Raji (cell line): ENCODE measurements around the gene EVI5L.

Source experiments
- POLR2A ChIP-seq: IDR thresholded peaks from 2 replicates; pipeline ENCODE4 v1.6.1; 2011; ENCODE audit warnings: low read depth, low read length, control low read depth; ENCODE audit not compliant: insufficient read depth

Gene EVI5L

DNA sequence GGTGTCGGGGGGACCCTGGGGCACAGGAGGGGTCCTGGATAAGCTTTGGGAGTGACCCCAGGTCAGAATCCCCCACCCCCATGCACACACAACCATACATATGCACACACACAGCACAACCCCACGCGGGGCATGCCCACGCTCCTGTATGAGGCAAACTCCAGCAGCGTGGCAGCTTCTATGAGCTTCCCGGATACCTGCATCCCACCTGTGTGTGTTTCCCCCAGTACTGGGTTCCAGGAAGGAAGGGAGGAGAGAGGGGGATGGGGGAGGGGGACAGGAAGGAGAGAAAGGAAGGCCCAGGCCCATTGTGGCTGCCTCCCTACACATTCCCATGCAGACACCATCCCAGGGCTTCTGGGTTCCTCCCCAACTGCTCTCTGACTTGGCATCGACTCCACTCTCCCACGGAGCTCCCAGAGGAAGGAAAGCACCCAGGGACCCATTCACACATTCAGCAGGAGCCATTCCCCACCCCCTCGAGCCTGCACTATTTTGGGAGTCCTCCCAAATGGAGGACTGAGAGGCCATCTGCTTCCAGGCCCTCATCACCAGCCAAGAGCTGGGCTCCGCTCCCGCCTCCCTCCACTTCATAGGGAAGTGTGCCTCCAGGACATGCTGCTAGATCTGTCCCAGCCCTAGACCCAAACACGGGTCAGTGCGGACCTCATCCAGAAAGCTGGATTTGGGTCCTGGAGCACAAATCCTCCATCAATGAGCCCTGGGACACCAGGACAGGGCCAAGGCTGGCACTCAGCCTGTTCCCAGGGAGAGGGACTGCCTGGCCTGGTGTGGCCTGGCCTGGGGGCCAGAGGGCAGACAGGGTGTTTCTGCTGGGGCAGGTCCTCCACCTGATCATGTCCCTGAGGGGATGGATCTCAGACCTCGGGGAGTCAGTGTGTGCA, 30.9 kb downstream of the EVI5L start:
- TF ChIP-seq POLR2A, result no peak

DNA sequence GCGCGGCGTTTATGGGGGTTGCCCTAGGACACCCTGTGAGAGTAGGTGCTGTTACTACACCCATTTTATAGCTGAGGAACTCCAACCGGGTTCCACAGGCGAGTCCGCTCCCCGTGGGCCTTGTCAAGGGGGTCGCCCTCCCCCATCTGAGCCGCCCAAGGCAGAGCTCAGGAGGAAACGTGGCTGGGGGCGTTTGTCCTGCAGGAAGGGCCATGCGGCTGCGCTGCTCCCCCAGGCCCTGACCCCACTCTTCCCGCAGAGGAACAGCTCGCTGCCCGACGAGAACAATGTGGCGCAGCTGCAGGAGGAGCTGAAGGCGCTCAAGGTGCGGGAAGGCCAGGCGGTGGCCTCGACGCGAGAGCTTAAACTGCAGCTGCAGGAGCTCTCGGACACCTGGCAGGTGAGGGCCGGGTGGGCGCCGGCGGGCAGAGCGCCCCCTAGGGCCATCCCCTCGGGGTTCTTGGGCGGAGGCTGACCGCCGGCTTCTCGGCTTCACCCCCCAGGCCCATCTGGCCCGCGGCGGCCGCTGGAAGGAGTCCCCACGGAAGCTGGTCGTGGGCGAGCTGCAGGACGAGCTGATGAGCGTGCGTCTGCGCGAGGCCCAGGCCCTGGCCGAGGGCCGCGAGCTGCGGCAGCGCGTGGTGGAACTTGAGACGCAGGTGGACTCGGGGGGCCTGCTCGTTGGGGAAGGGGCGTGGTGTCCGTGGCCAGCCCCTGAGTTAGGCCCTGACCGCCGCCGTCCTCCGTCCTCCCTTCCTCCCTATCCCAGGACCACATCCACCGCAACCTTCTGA, 31.8 kb downstream of the EVI5L start:
- no peak for TF ChIP-seq POLR2A

DNA sequence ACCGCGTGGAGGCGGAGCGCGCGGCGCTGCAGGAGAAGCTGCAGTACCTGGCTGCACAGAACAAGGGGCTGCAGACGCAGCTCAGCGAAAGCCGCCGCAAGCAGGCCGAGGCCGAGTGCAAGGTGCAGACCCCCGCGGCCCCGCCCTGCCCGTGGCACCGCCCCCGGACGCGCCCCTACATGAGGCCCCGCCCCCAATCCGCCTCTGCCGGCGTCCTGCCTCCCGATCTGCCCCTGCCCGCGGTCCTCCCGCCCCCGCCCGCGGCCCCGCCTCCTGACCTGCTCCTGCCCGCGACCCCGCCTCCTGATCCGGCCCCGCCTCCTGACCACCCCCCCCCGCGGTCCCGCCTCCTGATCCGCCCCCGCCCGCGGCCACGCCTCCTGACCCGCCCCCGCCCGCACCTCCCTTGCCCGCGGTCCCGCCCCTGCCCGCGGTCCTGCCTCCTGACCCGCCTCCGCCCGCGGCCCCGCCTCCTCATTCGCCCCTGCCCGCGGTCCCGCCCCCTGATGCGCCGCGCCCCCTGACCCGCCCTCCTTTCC, 32.5 kb downstream of the EVI5L start:
- TF ChIP-seq POLR2A, result no peak

DNA sequence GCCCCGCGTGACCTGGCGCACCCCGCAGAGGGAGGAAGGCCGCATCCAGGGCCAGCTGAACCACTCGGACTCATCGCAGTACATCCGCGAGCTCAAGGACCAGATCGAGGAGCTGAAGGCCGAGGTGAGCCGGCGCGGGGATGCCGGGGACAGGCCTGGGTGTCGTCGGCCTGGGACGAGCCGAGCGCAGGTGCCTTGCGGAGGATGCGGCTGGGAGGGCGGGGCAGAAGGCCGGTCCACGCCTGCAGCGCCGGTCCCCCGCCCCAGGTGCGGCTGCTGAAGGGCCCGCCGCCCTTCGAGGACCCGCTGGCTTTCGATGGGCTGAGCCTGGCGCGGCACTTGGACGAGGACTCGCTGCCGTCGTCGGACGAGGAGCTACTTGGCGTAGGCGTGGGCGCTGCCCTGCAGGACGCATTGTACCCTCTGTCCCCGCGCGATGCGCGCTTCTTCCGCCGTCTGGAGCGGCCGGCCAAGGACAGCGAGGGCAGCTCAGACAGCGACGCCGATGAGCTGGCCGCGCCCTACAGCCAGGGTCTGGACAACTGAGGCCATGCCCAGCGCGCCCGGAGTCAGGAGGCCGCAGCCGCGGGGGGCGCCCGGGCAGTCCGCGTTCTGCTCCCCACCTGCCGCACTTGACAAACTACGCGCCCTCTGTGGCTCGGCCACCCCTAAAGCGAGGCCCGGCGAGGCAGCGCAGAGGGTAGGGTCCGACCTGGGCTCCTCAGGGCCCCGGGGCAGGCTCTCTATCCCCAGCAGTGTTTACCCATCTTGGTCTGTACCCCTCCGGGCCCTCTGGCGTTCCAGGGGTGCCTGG, 33.3 kb downstream of the EVI5L start:
- no peak for TF ChIP-seq POLR2A

DNA sequence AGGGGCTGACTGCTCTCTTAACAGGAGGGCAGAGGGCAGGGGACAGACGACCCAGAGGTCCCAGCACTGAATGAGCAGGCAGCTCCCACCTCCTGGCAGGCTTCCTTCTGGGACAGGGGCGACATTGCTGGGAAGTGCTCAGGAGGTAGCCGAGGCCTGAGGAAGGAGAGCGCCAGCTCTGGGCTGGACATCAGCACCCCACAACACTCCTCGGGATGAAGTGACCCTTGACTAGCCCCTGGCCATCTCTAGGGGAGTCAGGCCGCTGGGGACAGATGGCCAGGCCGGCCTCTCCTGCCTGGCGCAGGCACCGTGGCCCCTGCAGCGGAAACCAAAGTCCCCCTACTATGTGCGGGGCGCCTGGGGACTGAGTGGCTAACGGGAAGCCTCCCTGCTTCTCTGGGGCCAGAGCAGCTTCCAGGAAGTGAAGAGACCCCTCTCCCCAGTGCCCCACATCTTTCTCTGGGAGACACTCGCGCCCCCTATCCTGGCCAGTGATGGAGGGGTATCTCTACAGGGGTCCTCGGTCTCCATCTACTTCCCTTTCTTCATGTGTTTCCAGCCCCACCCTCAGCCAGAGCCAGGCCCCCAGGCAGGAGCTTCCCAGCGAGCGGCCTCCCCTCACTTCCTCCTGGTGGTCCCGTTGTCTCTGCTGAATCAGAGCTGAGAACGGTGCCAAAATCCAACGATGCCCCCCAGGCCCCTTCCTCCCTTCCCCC, 34.1 kb downstream of the EVI5L start:
- no peak for TF ChIP-seq POLR2A

DNA sequence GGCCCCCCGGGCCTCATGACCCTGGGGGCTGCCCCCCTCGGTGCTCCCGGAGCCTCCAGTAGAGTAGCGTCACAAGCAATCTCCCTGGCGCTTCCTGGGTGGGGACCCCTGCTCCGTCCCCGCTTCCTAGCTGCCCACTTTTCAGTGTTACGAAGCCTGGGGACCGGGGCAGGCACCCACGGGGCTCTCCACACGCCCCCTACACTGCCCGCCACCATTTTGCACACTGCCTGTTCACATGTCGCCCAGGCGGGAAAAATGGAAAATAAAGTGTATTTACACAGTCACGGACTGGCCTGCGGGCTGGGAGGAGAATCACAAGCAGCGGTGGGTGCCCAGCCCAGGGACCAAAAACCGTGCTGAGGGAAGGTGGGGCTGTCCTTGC, 34.7 kb downstream of the EVI5L start:
- no peak for TF ChIP-seq POLR2A

DNA sequence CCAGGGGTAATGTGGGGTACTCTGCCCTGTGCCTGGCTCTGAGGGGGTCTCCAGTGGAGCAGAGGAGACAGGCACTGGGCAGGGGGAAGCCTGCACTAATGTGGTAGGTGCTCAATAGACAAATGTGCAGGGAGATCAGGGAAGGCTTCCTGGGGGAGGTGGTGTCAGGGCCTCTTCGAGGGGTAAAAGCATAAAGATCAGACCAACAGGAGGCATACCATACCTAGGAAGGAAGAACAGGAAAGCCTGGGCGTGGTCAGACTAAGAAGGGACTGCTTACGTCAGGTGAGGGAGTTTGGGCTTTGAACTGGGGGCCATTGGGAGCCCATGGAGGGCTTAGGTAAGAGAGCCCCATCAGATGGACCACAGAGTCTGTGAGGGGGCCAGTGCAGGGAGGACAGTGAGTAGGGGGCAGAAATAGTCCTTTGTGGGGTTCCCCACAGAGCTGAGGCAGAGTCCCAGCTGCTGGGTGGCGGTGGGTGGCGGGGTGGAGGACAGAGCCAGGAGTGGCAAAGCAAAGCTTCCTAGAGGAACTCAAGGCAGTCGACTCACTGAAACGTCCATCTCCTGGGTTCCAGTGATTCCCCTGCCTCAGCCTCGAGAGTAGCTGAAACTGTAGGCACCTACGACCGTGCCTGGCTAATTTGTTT, 35.4 kb downstream of the EVI5L start:
- TF ChIP-seq POLR2A, result no peak

DNA sequence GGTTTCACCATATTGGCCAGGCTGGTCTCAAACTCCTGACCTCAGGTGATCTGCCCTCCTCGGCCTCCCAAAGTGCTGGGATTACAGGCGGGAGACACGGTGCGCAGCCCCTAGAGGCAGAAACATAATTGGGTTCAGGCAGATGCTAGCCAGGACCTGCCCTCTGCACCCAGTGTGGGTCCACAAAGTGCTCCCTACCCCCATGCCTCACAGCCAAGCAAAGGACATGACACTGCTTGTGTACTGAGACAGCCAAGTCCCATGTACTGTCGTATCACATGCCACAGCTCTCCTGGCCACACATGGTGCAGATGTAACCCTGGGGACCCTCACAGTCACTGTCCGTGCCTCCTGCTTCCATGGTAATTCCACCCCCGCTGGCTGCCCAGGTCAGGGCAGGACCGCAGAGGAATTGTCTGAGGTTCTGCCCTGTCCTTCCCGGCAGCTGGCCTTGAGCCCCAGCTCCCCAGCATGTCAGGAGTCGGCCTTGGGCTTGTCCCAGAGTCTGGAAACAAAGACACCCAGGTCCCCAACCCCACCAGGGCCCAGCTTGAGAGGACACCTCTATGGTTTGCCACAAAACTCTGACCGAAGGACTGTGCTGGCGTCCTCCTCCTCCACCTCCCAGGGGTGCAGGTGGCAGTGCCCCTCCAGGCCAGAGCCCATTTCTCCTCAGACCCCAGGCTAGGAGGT, 36.5 kb downstream of the EVI5L start:
- no peak for TF ChIP-seq POLR2A

DNA sequence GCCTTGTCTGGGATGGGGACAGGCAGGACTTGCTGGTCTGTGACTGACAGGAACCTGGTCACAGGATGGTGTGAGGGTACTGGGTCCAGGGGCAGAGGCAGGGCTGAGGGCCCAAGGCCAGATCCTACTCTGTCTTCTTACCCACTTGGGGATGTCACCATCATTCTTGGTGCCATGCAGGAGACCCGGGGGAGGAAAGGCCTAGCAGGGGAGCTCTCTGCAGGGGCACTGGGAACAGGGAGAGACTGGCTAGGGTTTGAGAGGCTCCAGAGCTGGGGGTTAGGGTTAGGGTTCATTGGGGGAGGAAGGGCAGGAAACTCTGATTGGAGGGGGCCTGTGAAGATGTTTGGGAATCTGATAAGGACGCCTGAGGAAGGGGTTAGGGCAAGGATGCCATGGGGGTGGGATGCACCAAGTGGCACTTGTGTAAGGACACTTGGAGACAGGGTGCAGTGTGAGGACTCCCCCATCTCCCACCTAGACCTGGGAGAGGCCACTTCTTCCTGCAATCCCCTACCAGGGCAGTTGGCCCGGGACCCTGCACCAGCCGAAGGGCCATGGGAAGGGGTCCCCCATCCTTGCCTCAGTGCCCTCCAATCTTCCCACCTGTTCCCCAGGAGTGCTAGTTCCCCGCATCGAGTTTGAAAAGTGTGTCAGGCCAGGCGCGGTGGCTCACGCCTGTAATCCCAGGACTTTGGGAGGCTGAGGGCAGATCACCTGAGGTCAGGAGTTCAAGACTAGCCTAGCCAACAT, 37.2 kb downstream of the EVI5L start:
- TF ChIP-seq POLR2A, result no peak

DNA sequence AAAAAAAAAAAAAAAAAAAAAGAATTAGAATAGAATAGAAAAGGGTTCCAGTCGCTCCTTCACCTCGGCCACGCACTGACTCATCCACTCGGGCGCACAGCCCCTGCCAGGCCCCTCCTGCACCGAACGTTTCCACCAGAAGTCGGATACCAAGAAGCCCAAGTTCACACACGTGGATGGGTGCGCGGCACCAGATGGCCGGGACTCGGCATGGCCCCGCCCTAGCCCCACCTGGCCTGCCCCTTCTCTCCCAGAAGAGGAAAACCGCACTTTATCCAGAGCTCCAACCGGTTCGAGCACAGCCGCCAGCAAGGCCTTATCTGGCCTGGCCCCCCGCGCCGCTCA, 38.3 kb downstream of the EVI5L start:
- no peak for TF ChIP-seq POLR2A

DNA sequence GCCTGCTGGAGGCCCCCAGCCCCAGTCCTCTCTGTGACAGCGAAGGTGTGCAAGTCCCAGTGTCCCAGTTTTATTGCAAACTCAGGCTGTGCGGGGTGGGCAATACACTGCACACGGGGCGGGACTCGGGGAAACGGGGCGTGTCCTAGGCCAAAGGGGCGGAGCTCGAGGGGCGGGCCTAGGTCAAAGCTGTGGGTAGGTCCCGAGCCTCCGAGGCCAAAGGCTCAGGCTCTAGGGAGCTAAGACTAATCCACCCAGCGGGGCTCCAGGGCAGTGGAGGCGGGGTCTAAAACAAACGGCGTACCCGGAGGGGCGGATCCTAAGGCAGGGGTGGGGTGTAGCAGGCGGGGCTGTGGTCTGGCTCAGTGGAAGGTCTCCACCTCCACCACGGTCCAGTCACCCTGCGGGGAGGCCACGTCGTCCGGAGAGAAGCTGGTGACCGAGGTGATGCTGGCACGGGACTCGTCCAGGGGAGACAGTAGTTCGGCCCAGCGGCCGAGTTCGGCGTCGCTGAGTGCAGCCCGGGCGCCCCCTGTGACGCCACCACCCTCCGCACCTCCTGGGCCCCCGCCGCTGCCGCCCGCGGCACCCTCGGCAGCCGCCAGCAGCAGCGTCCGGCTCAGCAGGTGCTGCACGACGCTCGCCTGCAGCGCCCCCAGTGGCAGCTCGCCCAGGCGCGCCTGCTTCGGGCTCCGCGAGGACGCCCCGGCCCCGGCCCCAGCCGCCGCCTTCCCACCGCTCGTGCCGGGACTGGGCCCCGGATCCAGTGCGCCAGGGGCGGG, 38.8 kb downstream of the EVI5L start:
- peak; percentile 70 for TF ChIP-seq POLR2A

DNA sequence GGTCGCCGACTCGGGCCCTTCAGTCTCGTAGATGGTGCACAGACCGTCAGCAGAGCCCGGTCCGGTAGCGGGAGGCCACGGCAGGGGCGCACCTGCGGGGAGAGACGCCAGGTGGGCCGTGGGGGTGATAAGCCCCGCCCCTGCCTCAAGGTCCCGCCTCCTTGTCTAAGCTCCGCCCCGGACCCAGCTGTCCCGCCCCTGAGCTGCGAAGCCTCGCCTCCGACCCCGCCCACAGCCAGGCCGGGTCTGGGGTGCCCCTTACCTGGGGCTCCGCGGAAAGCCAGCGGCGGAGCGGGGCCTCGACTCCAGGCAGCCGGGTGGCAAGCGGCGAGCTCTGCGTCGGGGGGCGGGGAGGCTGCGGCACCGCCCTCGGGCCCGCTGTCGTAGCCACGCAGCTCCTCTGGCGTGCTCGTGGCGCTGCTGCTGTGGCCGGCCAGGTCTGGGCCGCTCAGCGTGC, 39.5 kb downstream of the EVI5L start:
- no peak for TF ChIP-seq POLR2A
